GM11168 (cell line): ENCODE results near the gene ROR2.

Source experiments
- in situ Hi-C: fragments of 300-500 bp; cut with MboI; formaldehyde crosslinking; loops from one replicate; pipeline ENCODE4 v1.12.0; 2022; ENCODE audit warnings: low sequenced_read_pairs; ENCODE audit not compliant: unreplicated experiment

Gene ROR2

DNA sequence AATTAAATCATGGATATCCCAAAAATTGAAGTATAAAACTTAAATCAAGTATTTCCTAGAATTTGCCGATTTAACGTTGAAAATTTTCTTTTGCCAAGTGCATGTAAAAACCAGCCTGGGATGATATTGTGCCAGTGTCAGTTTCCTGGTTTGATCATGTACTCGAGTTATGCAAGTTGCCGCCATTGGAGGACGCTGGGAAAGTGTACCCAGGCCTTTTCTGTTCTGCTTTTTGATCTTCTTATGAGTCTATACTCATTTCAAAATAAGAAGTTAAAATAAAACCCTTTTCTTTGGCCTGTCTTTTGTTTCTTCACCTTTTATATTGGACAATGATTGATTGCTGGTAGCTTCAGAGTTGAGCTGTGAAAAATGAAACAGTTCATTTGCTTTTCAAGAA, 433.3 kb downstream of the ROR2 start:
- in situ Hi-C loops, result no loop called here

- in situ Hi-C loops, result no loop called here
Measured at GRCh38 chr9:91516081-91516480, 433.9 kb downstream of the ROR2 start.

DNA sequence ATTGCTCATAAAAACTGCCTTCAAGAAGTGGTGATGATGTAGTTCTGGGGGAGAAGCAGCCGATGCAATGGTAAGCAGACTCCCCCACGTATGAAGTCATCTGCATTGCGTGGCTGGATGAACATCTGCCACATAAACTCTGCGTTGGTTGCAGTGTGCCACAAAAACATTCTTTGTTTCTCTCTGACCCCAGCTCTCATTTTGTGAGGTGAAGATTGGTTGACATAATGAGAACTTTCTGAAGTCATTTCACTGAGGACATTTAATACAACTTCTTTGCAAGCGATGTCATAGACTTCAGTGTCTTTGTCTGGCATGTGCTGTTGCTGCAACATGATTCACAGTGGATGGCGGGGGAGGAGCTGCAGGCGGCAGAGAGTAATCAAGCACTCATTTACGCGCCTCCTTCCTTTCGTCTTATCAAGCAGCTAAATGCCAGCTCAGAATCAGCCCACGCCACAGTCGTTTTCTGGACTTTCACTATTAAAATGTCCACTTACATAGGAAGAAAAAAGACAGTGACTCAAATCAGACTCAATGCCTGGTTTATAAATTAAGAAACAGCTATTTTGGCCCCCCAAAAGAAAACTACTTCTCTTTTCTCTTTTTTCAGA, 434.8 kb downstream of the ROR2 start:
- in situ Hi-C loops, result no loop called here
